Activated effector memory CD4-positive, alpha-beta T cell treated with anti-CD3 and anti-CD28 coated beads, Interleukin-2, amount 50 U/mL, for 16 hours (primary cell): ENCODE data around the gene SELE.

ENCODE experiments used
- DNase-seq: peaks from one replicate; pipeline ENCODE4 v3.0.0-alpha.2; 2020

Gene SELE

GRCh38 chr1:169733924-169734323, at the start of gene SELE:
SELE (minus strand) TSS chr1:169734079; CDS start chr1:169733612, 467 bp downstream.
- DNase-seq: no peak

GRCh38 chr1:169782596-169782995, 48.7 kb upstream of the SELE start:
- no peak for DNase-seq

- DNase-seq: no peak
Observed at GRCh38 chr1:169779970-169780369, 46.1 kb upstream of the SELE start.

- no peak for DNase-seq
Observed at GRCh38 chr1:169779150-169779549, 45.3 kb upstream of the SELE start.

GRCh38 chr1:169776440-169776839, 42.6 kb upstream of the SELE start:
- DNase-seq: no peak

GRCh38 chr1:169768161-169768560, 34.3 kb upstream of the SELE start:
- no peak for DNase-seq

- no peak for DNase-seq
Observed at GRCh38 chr1:169765580-169766331, 31.9 kb upstream of the SELE start.

GRCh38 chr1:169764919-169765318, 31.0 kb upstream of the SELE start:
- no peak for DNase-seq

GRCh38 chr1:169762699-169763098, 28.8 kb upstream of the SELE start:
- no peak for DNase-seq

GRCh38 chr1:169759038-169759437, 25.2 kb upstream of the SELE start:
- DNase-seq: no peak

- no peak for DNase-seq
Observed at GRCh38 chr1:169753549-169753948, 19.7 kb upstream of the SELE start.

- no peak for DNase-seq
Observed at GRCh38 chr1:169750041-169750440, 16.2 kb upstream of the SELE start.

- DNase-seq: no peak
Observed at GRCh38 chr1:169746550-169746949, 12.7 kb upstream of the SELE start.

GRCh38 chr1:169745015-169745861, 11.4 kb upstream of the SELE start:
- no peak for DNase-seq

- DNase-seq: no peak
Observed at GRCh38 chr1:169741666-169742394, 8.0 kb upstream of the SELE start.

- no peak for DNase-seq
Observed at GRCh38 chr1:169739980-169740379, 6.1 kb upstream of the SELE start.

- no peak for DNase-seq
Observed at GRCh38 chr1:169731446-169731845, 2.4 kb downstream of the SELE start.

GRCh38 chr1:169729991-169730390, 3.9 kb downstream of the SELE start:
- no peak for DNase-seq

- DNase-seq: no peak
Observed at GRCh38 chr1:169727307-169727706, 6.6 kb downstream of the SELE start.

- DNase-seq: no peak
Observed at GRCh38 chr1:169726851-169727250, 7.0 kb downstream of the SELE start.

GRCh38 chr1:169725930-169726329, 7.9 kb downstream of the SELE start:
- DNase-seq: no peak

GRCh38 chr1:169724168-169724567, 9.7 kb downstream of the SELE start:
- no peak for DNase-seq

GRCh38 chr1:169723763-169724162, 10.1 kb downstream of the SELE start:
- no peak for DNase-seq

- no peak for DNase-seq
Observed at GRCh38 chr1:169722779-169723178, 11.1 kb downstream of the SELE start.
